GM23338 (cell line): ENCODE measurements around the gene SSMEM1. TPM values are rescaled to one million over a fixed set of nuclear protein-coding genes. Genes with fewer than 3 reads are reported as not detected.

Experiments
- ATAC-seq: fragments of 200-7000 bp; cut with Tn5 transposase; 3 replicates; pipeline ENCODE4 v1.9.1; 2020
- DNase-seq: peaks from one replicate; pipeline ENCODE4 v3.0.0-alpha.2; 2015; ENCODE audit warnings: low spot score
- H2AFZ ChIP-seq: fragments of 200-600 bp; sonication (generic); 2 replicates; pipeline ENCODE4 v1.8.0; 2016; ENCODE audit warnings: antibody characterized with exemption, mild to moderate bottlenecking, moderate library complexity
- H3F3A ChIP-seq: fragments of 200-600 bp; sonication (generic); replicated peaks from 2 replicates; pipeline ENCODE4 v1.8.0; 2017; ENCODE audit warnings: antibody characterized with exemption, mixed run types, low read depth
- H3K27ac ChIP-seq: fragments of 200-600 bp; sonication (generic); 2 replicates; pipeline ENCODE4 v1.6.1; 2016; ENCODE audit warnings: low read depth
- H3K27me3 ChIP-seq: fragments of 200-600 bp; sonication (generic); 2 replicates; pipeline ENCODE4 v1.8.0; 2016; ENCODE audit warnings: mild to moderate bottlenecking, mixed run types, moderate library complexity; ENCODE audit not compliant: insufficient read depth
- H3K36me3 ChIP-seq: fragments of 200-600 bp; sonication (generic); 2 replicates; pipeline ENCODE4 v1.8.0; 2016; ENCODE audit warnings: mild to moderate bottlenecking; ENCODE audit not compliant: insufficient read depth
- H3K4me1 ChIP-seq: fragments of 200-600 bp; sonication (generic); 2 replicates; pipeline ENCODE4 v1.8.0; 2016; ENCODE audit warnings: mild to moderate bottlenecking, moderate library complexity; ENCODE audit not compliant: insufficient read depth
- H3K4me2 ChIP-seq: fragments of 200-600 bp; sonication (generic); 2 replicates; pipeline ENCODE4 v1.7.1; 2017; ENCODE audit warnings: mixed run types
- H3K4me3 ChIP-seq: fragments of 200-600 bp; sonication (generic); 2 replicates; pipeline ENCODE4 v1.6.1; 2016; ENCODE audit warnings: mixed run types
- H3K79me2 ChIP-seq: fragments of 200-600 bp; sonication (generic); replicated peaks from 2 replicates; pipeline ENCODE4 v1.8.0; 2017; ENCODE audit warnings: mild to moderate bottlenecking; ENCODE audit not compliant: insufficient read depth
- H3K9me2 ChIP-seq: fragments of 200-600 bp; sonication (generic); 2 replicates; pipeline ENCODE4 v1.8.0; 2017; ENCODE audit not compliant: insufficient read depth
- H4K20me1 ChIP-seq: fragments of 200-600 bp; sonication (generic); replicated peaks from 2 replicates; pipeline ENCODE4 v1.8.0; 2017; ENCODE audit warnings: mild to moderate bottlenecking; ENCODE audit not compliant: insufficient read depth
- H3K27ac Mint-ChIP-seq: 2 replicates; pipeline ENCODE4 v1.8.0; 2020; ENCODE audit warnings: inconsistent platforms, mild to moderate bottlenecking, moderate library complexity, mixed read lengths
- H3K27me3 Mint-ChIP-seq: 3 replicates; pipeline ENCODE4 v1.8.0; 2022; ENCODE audit warnings: low read depth, mild to moderate bottlenecking, moderate library complexity, mixed read lengths, inconsistent platforms; ENCODE audit not compliant: insufficient read depth, poor library complexity
- H3K36me3 Mint-ChIP-seq: 3 replicates; pipeline ENCODE4 v1.8.0; 2021; ENCODE audit warnings: low read depth, mild to moderate bottlenecking, inconsistent platforms, moderate library complexity, mixed read lengths
- H3K4me1 Mint-ChIP-seq: 3 replicates; pipeline ENCODE4 v1.8.0; 2020; ENCODE audit warnings: mild to moderate bottlenecking, inconsistent platforms, mixed read lengths
- H3K4me3 Mint-ChIP-seq: 3 replicates; pipeline ENCODE4 v1.8.0; 2021; ENCODE audit warnings: moderate library complexity, mild to moderate bottlenecking, inconsistent platforms, mixed read lengths
- H3K9me3 Mint-ChIP-seq: 3 replicates; pipeline ENCODE4 v1.8.0; 2020; ENCODE audit warnings: moderate library complexity, mild to moderate bottlenecking, inconsistent platforms, mixed read lengths
- CTCF ChIP-seq, 2 experiments: fragments of 200-600 bp in 1 of 2; sonication (generic) in 1 of 2; conservative IDR thresholded peaks; 2 replicates each; pipeline versions ENCODE4 v1.5.1 to v1.6.1; 2016 to 2017; ENCODE audit warnings: antibody characterized with exemption in 2 of 2, low read depth in 2 of 2, mild to moderate bottlenecking in 2 of 2, moderate library complexity in 1 of 2
- EZH2 ChIP-seq: fragments of 200-600 bp; sonication (generic); IDR thresholded peaks from one replicate; pipeline ENCODE4 v1.8.0; 2017; ENCODE audit warnings: antibody characterized with exemption, mild to moderate bottlenecking, low read depth; ENCODE audit not compliant: unreplicated experiment
- JUNB ChIP-seq: IDR thresholded peaks from one replicate; pipeline ENCODE4 v1.6.1; 2016; ENCODE audit warnings: antibody characterized with exemption; ENCODE audit not compliant: unreplicated experiment
- NANOG ChIP-seq: IDR thresholded peaks from 2 replicates; pipeline ENCODE4 v1.6.1; 2016; ENCODE audit warnings: antibody characterized with exemption, borderline replicate concordance
- ZNF114 ChIP-seq: fragments of 250-450 bp; sonication (Bioruptor Pico); IDR thresholded peaks from 2 replicates; pipeline ENCODE4 v1.5.0; 2020; ENCODE audit warnings: mild to moderate bottlenecking, moderate library complexity
- ZNF331 ChIP-seq: fragments of 250-450 bp; sonication (Bioruptor Pico); IDR thresholded peaks from 2 replicates; pipeline ENCODE4 v1.5.0; 2020; ENCODE audit warnings: low read depth, mild to moderate bottlenecking, moderate library complexity
- ZNF462 ChIP-seq: fragments of 250-450 bp; sonication (Bioruptor Pico); IDR thresholded peaks from 2 replicates; pipeline ENCODE4 v1.5.0; 2020; ENCODE audit warnings: mild to moderate bottlenecking, moderate library complexity
- polyA plus RNA-seq: library from polyadenylated mRNA; unstranded; fragments of >200 nt; fragmentation: Nextera tagmentation; extraction: Ambion mirVana; gene quantifications from 2 replicates; pipeline ENCODE4 v1.2.1, GENCODE V29; 2016
- total RNA-seq: library from RNA; depleted of rRNA; stranded (reverse); fragments of >200 nt; shearing (Covaris generic); gene quantifications from 2 replicates; pipeline ENCODE4 v1.2.3, GENCODE V29; 2014

Gene SSMEM1
- total and polyA plus RNA-seq, 2 experiments from 2014 or later, result not detected

- no peak for TF ChIP-seq ZNF462 (CRISPR knock-in tag)
- TF ChIP-seq ZNF114 (CRISPR knock-in tag), result no peak
- TF ChIP-seq EZH2, result no peak
Observed at GRCh38 chr7:130258494-130259078, 50.9 kb downstream of the SSMEM1 start (continued).

GRCh38 chr7:130262448-130262847 is 54.8 kb downstream of the SSMEM1 start:
- peaks cover 37% of the 10 kb centered on the region for H3K9me3 Mint-ChIP-seq
- no peak for ATAC-seq
- peaks cover 3% of the 10 kb centered on the region; the same call in 1 of the 2 replicates for H3K9me2 ChIP-seq
- TF ChIP-seq JUNB (no peak), EZH2 (no peak), NANOG (no peak), CTCF (conservative IDR thresholded peaks at IDR 0.05; ENCODE audit: low read depth in 2 of 2) (no peak), ZNF462 (CRISPR knock-in tag) (no peak), ZNF331 (no peak)

More at GRCh38 chr7:130262448-130262847, 54.8 kb downstream of the SSMEM1 start:
- no peaks in the 10 kb centered on the region for H4K20me1 ChIP-seq
- peaks cover 29% of the 10 kb centered on the region for H3K4me1 Mint-ChIP-seq
- no peak overlapping the region for H3K27ac ChIP-seq
- H3F3A ChIP-seq, result no peaks in the 10 kb centered on the region
- no peak overlapping the region for H3K4me3 ChIP-seq
- peaks cover 3% of the 10 kb centered on the region for H3K27me3 Mint-ChIP-seq
- H2AFZ ChIP-seq, result no peak overlapping the region
- peaks cover 23% of the 10 kb centered on the region; the same call in 2 of the 3 replicates for H3K36me3 Mint-ChIP-seq
- no peaks in the 10 kb centered on the region for H3K79me2 ChIP-seq
- H3K4me1 ChIP-seq, result peaks cover 11% of the 10 kb centered on the region
- H3K4me2 ChIP-seq, result no peak overlapping the region
- H3K4me3 Mint-ChIP-seq, result no peak overlapping the region
- no peak for DNase-seq
- H3K27ac Mint-ChIP-seq, result no peak overlapping the region
- no peaks in the 10 kb centered on the region for H3K27me3 ChIP-seq
- H3K36me3 ChIP-seq, result peaks cover 10% of the 10 kb centered on the region
